Inflammatory macrophage treated with lipopolysaccharide for 4 hours (primary cell): ENCODE measurements around the gene RPTOR.
A peak's percentile ranks its signal among the peaks of the same experiment; 100 is the strongest.

Experiments
- DNase-seq: peaks from one replicate; pipeline ENCODE4 v3.0.0-alpha.2; 2020

RPTOR gene

DNA sequence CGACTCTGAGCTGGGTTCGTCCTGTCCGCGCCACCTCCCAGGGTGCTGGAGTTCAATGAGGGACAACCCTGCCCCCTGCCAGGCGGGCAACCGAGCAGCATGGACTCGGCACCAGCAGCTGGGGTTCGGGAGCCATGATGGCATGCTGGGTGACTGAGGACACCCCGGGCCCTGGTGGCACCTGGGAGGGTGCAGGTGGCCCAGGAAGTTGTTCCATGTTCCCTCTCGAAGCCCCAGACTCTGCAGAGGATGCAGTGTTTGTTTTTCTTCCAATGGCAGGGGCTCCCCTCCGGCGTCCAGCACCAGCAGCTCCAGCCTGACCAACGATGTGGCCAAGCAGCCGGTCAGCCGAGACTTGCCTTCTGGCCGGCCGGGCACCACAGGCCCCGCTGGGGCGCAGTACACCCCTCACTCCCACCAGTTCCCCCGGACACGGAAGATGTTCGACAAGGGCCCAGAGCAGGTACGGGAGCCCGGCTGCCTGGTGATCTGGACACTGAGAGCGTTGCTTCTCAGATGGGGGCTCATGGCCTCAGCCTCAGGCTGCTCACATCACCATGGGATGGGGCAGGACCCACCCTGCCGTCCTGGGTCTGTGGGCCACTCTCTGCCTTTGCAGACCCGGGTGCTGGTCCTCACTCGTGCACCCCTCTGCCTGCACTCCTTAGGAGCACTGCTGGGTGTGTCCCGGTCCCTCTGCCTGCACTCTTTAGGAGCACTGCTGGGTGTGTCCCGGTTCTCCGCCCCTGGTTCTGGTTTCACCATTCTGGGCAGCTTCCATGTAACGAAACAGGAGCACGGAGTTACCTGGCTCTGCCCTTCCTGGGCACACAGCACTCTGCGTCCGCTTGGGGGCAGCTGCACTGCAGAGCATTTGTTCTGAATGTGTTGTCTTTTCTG lies 378.8 kb downstream of the RPTOR start:
- no peak for DNase-seq

DNA sequence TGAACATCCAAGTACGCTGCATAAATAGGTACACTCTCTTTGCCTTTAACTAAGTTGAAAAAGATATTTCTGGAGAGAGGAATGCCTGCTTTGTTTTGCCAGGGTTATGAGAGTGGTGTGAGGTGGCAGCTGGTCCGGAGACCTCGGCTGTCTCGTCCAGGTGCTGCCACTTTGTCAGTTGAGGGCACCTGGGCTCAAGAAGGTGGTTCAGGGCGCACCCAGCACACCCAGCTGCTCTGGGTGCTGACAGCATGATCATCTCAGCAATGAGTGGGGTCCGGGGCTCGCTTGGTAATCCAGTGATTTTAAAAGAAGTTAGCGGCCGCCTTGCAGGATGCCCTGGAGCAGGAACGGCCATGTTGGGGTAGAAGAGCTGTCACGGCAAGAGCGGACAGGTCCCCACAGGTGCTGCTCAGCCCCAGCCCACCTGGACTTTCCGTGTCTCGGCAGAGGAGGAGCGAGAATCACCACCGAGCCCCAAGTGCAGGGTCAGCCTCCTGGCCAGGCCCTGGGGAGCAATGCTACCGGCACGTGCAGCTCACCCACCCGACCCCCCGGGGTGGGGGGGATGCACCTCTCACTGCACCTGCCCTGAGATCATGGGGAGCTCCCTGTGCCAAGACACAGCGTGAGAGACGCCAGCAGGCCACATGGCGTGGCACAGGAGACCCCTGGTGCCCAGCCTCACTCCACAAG lies 379.6 kb downstream of the RPTOR start:
- DNase-seq = no peak

DNA sequence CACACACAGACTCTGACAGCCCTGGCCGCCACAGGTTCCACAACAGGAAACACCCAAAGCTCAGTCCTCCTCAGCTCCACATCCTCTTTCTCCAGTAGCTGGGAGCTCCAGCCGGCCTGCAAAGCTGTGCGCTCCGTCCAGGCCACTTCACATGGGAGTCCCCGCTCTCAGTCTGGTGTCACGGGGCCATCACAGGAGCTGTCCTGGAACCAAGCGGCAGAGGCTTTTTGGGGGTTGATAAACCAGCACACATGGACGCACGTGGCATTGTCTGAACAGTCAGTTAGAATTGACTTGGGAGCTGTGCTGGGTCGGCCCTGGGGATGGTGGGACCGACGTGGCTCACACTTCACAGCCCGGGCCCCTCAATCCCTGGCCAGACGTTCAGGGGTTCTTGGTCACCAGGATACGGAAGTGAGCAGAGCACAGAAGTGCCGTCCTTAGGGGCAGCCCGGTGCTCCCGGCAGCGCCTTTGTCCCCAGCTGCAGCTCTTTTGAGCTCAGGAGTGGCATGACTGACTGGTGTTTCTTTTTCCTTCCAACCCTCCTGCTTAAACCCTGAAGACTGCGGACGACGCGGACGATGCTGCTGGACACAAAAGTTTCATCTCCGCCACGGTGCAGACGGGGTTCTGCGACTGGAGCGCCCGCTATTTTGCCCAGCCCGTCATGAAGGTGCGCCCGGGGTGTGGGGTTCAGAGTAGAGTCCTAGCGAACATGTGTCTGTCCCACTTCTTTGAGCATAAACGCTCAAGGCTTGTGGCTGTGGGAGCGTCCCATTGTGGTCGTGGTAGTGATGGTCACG lies 380.4 kb downstream of the RPTOR start:
- no peak for DNase-seq

DNA sequence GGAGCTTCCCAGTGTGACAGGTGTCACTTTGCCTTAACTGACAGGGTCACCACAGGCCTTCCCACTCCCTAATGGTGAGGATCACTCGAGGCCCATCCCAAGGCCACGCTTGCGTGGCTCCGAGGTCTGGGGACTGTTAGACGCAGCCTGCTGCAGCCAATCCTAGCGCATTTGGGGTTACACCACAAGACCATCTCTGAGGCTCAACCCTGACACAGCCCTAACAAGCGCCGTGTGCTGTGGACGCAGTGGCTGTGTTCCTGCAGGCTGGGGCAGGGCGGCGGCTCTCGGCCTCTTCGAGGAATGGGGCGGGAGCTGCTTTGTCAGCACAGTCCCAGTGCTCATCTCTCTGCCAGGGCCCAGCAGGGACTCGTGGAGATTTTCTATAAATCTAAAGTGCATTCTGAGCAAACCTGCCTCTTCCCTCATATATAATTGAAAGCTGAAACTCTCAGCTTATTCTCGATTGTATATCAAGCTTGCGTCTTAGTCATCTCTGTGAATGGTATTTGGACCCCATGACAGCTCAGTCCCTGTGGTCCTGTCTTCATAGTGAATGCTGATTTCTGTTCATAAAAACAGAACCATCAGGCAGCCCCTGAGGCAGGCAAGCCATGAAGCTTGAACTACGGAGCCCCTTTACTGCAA lies 381.2 kb downstream of the RPTOR start:
- no peak for DNase-seq

DNA sequence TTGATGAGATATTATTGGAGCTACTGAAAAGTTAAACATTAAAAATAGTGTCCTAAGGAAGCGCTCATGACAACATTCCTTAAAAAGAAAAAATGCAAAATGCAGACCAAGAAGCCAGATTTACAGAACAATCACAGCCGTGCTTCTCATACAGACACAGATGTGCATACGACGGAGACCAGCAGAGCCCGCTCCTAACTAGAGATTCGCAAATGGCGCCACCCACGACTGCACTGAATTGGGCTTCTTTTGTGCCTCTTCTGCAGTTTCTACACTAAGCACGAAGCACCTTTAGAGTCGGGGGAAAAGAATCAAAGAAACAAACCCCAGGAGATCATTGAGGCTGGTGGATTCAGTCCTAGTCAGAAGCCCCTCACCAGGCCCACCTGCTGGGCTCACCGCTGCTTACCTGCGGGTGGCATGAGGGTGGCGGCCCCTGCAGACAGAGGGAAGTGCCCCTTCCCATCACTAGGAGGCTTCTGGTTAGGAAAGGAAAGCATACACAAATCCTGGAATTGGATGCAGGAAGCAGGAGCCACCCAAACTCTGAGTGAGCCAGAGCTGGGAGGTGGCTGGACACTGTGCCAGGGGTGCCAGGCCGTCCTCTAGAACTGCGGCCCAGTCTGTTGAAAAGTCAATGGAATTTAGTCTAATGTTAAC lies 382.1 kb downstream of the RPTOR start:
- DNase-seq = no peak

DNA sequence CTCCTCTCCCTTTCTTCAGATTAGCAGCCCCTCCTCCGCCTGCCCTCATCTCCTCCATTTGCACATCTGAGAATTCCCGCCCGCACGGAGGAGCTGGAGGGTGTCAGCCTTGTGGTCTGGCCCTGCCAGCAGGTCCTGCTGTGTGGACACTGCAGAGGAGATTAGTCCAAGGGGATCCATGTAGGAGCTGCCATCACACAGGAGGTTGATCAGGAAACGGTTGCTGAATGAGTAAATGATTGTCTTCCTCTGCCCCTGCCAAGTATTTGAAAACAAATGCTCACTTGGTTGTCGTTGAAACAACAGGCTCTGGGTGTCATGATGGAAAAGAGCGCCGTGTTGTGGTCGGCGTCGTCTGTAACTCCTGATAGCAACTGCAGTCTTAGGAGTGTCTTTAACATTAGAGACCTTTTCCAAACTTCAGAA lies 383.2 kb downstream of the RPTOR start:
- no peak for DNase-seq

DNA sequence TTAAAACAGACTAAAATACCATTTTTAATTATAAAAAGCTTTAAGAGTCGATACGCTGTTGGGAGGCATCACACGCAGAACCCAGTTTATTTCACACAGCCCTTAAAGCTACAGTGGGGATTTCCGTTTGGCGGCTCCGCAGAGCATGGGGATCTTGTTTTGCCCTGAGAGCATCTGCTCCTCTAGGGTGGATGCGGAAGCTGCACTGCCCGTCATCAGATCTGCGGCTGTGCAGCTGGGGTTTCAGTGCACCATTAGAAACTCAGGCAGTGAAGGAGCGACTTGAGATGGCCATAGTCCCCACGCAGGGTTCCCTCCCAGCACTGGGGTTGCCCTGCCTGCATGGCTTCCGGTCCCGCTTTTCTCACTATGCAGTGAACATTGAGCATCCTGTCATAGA lies 384.8 kb downstream of the RPTOR start:
- DNase-seq = no peak

DNA sequence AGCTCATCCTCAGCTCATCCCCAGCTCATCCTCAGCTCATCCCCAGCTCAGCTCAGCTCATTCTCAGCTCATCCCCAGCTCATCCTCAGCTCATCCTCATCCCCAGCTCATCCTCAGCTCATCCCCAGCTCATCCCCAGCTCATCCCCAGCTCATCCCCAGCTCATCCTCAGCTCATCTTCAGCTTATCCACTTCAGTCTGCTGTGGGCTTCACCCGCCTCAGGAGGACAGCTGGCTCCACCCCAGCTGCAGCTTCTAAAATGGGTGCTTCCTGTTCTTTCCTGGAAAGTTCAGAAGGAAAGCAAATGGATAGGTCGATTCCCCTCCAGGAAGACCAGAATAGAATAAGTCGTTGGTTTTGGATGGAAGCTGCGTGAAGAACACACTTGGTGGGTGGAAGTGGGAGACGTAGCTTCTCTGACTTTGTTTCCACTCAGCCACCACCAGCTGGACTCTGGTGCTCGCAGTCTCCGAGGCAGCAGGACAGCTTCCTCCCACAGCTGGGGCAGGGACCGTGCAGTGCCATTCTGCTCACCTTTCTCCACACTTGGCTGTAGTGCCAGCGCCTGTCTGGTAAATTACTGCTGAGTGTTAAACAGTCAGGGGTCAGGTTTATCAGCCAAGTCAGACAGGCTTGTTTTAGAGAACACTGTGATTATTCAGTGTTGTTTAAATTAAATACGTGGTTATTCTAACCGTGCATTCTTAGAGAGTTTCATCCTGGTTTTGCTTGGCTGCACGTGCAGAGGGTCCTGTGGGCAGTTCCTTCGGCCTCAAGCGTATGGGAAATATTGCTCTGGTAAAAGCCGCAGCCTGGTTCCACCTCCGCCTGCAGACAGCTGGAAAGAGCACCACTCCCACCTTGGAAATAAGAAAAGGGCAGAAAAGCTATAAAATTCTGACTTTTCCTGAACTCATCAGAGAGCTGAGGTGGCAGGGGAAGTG lies 386.0 kb downstream of the RPTOR start:
- DNase-seq = no peak

DNA sequence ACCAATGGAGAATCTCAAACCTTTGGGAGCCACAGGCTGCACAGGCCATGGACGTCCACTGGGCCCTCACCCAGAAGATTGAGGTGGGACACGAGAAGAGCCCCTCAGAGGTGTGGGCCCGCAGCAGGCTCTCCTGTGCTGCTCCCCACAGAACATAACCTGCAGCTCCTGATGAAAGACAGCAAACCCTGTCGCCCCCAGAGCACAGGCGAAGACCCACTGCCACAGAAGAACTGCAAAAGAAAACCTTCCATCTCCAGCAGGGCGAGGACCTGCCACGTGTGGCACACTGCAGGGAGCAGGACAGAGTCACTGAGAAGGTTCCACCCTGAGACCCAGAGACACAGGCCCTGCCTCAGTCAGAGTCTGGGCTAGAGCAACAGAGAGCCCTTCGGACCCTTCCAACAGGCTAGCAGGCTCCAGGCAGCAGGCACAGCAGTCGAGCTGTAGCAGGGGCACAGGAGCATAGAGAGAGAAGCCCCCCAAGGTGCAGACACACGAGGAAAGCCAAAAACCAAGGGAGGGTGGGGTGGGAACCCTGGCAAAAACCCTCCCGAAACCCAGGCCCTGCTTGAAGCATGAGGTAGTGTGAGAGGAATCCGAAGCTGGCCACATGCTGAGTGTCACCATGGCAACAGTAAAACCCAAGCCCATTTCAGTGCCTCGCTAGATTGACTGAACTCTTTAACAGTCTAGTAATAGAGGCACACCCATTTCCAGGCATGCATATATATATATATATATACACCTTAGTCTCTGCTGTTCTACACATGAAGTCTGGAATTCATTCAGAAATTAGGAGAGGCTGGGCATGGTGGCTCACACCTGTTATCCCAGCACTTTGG lies 387.0 kb downstream of the RPTOR start:
- no peak for DNase-seq

DNA sequence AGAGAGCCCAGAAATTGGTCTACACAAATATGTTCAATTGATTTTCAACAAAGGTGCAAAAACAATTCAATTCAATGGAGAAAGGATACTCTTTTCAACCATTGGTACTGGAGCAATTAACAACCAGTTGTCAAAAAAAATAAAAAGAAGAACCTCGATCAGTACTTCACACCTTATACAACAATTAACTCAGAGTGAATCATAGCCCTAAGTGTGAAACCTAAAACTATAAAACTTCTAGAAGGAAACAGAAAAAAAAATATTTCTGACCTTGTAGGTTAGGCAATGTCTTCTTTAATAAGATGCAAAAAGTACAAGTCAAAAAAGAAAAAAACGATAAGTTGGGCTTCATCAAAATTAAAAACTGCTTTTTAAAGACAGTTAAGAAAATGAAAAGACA lies 390.9 kb downstream of the RPTOR start:
- DNase-seq = no peak

DNA sequence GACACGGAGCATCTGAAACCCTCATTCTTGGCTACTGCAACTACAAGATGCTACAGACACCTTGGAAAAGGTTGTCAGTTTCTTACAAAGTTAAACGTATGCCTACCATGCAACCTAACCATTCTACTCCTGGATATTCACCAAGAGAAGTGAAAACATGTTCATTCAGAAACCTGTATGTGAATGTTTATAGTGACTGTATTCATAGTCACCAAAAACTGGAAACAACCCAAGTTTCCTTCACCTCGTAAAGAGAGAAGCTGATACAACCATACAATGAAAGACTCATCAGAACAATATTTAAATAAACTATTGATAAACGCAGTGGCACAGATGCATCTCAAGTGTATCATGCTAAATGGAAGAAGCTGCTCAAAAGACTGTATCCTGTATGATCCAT lies 391.6 kb downstream of the RPTOR start:
- no peak for DNase-seq

DNA sequence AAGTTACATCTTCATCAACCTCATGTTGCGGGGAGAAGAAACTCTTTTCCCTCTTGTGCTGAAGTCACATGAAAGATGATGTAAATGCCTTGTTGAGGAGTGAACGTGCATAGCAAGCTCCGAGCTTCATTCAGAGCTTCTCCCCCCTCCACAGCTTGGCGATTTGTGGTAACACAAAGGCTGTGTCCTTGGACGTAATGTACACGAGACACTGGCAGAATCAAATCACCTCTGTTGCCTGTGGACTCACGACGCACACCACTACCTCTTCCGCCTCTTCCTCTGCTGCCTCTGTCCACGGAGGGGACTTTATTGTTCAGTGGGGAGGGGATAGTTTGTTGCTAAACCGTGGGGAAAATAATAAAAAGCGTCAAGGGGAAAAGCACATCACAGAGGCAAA lies 392.1 kb downstream of the RPTOR start:
- no peak for DNase-seq

DNA sequence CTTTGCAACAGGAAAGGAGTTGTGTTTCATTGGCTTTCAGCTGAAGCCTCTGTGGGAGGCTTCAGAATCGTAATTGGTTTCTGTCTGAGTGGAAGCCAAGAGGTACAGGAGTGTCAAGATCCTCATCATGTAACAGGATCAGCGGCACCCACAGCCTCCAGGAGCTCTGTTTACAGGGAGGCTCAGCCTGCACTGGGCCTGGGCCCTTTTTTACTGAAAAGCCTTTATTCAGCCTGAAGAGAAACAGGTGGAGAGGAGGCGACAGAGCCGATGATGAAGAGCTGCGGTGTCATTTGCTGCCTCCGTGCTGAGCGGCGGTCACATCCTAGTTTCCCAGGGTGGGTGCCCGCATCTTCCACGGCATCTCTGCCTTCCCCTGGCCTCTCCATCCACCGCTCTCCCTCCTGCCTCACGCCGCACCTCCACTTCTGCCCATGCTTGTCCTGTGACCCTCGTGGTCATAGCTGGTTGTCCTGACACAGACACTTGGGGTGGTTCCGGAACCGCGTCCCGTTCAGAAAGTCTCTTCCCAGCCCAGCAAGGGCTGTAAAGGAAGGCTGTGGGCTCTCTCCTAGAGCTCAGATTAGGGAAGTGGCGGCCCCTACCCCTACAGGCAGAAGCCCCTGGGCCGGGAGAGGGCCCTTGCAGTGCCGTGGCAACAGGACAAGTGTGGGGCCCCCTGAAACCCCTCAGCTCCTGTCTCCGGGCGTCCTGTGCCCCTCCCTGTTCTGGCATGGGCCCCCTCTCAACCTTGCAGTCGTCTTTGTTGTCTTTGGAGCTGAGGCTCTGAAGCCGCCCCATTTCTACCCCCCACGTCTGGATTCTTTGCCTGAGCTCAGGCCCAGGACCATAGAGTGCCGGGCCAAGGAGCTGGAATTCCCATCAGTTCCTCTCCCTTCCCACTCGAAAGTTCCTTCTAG lies 393.1 kb downstream of the RPTOR start:
- no peak for DNase-seq

DNA sequence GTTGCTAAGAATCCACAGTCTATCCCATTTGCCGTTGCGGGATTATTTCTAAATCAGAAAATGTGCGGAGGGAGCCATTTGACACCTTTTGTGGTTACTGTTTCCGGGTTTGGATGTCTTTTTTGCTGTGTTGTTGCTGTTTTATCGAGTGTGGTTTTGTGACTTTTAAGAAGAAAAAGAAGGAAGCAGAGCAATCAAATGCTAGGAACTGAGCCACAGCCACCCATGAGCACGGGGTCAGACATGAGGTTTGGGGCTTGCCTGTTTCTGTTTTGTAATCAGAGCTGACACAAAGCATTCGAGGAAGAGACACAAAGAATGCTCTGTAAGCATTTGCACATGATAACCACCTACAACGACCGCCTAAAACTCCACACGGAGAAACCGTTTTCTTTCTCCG lies 393.9 kb downstream of the RPTOR start:
- peak; percentile 46 for DNase-seq

DNA sequence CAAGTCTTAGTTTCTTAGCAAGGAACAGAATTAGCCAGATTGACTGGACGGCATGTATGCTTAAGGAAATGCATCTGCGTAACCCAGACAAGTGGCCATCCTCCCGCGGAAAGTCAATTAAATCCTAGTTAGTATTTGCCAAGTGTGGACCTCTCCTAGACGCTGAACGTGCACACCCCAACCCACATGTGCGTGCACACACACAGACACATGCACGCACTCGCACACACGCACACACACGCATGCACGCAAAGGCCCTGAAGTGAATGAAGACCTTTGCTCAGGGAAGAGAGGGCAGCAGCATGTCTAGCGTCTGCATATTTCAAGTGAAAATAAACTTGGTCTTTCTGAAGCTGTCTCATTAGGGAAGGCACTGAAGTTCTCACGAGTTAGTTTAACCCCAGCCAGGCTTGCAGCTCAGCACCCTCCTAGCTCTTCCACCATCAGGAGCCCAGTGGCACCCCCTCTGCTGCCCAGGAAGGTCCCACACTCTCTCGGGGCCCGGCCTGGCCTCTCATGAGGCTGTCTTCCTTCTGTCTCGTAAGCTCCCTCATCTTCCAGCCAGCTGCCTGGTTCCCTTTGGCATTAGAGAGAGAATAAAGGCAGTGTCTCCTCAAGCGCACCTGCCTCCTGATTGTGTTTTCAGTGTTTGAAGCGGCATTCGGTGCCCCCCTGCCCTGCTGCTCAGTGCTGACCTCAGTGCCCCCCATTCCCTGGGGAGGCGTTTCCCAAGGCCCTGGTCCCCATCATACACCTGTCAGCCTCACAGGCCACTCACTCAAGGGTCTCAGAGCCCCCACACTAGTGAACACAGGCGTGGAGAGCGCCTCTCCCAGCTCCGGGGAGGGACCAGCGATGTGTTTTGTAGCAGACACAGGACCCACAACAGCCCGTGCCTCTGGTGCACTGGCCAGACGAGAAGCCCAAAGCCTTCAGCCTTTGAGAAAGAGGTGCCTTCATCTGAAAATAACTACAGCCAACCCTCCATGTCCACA lies 394.8 kb downstream of the RPTOR start:
- no peak for DNase-seq

DNA sequence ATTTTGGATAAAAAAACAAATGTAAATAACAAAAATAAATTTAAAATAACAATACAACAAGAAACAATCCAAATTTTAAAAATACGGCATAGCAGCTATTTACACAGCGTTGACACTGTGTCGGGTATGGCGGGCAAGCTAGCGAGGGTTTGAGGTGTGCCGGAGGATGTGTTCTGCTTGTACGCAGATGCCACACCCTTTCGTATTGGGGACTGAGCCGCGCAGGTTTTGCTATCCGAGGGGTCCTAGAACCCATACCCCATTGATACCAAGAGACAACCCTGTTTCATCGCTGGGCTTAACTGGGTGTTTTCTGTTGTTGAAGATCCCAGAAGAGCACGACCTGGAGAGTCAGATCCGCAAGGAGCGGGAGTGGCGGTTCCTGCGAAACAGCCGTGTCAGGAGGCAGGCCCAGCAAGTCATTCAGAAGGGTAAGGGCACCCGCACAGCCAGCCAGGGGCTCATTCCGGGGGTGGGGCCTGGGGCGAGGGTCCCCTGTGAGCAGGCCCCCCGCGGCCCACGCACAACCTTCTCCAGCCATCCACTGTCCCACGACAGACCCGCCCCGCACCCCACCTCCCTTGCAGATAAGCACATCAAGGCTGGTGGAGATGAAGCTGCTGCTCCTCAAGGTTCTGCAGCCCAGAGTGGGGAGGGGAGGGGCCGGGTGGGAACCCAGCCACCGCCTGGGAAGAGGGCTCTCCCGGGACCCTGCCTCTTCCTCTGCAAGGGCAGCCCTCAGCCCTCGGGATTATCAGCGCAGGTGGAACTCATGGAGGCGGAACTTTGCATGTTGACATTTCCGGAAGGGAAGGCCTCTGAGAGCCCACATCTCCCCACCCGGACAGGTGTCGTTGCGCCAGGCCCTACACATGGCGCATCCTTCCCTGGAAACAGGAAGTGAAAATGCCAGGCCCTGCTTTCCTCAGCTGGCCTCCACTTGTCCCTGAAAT lies 395.8 kb downstream of the RPTOR start:
- peak; percentile 13 for DNase-seq

DNA sequence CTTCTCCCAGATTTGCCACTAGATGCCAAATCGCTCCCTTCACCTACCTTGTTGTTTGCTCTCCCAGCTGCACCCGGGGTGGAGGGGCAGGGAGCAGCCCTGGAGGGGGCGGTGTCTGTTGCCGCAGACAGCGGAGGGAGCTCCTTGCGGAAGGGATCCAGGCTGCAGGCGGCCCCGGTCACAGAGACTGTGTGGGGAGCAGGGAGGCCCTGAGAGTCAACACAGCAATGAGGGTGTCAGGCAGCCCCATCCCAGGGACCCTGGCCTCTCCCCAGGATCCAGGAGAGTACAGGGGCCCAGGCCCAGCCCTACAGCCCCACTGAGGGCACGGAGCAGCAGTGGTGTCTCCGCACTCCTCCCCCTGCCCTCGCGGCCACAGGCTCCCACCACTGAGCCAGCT lies 396.5 kb downstream of the RPTOR start:
- DNase-seq = no peak
